Thyroid gland (tissue), 4 donors: ENCODE measurements around the gene COL5A3. TPM values are rescaled to one million over a fixed set of nuclear protein-coding genes. Genes with fewer than 3 reads are reported as not detected.

Experiments used
- DNase-seq, 2 donors: peaks; one replicate each; pipeline ENCODE4 v3.0.0-alpha.2; 2019
- H3K27ac ChIP-seq, 3 donors: fragments of 200-600 bp; sonication (generic); 1 replicate in 2 of 3; 2 replicates in 1 of 3; pipeline ENCODE4 v1.5.1; 2016 to 2019; ENCODE audit warnings: mild to moderate bottlenecking in 1 of 3, moderate library complexity in 1 of 3
- H3K27me3 ChIP-seq: fragments of 200-600 bp; sonication (generic); one replicate; pipeline ENCODE4 v1.5.1; 2019
- H3K36me3 ChIP-seq, 2 donors: fragments of 200-600 bp; sonication (generic); one replicate each; pipeline ENCODE4 v1.5.1; 2016 to 2019
- H3K4me1 ChIP-seq, 2 donors: fragments of 200-600 bp; sonication (generic); one replicate each; pipeline ENCODE4 v1.5.1; 2017 to 2019
- H3K4me3 ChIP-seq, 3 donors: fragments of 200-600 bp; sonication (generic); replicated peaks in 1 of 3; 1 replicate in 2 of 3; 2 replicates in 1 of 3; pipeline ENCODE4 v1.5.1; 2016; ENCODE audit warnings: mild to moderate bottlenecking in 1 of 3
- H3K9me3 ChIP-seq: fragments of 200-600 bp; sonication (generic); one replicate; pipeline ENCODE4 v1.5.1; 2017
- POLR2A ChIP-seq, 2 donors: fragments of 450-650 bp; IDR thresholded peaks; one replicate each; pipeline ENCODE4 v1.6.1; 2017; ENCODE audit warnings: antibody characterized with exemption in 2 of 2, mild to moderate bottlenecking in 2 of 2, moderate library complexity in 1 of 2
- WGBS, 2 donors: methylation state at CpG; one replicate each; pipeline ENCODE4 v1.1.5; 2017; 5-methylcytosine and 5-hydroxymethylcytosine counted together
- intact Hi-C: fragments of 100-400 bp; cut with DNase I; formaldehyde crosslinking; loops from one replicate; pipeline ENCODE4 v1.15.1; 2023
- total RNA-seq, 4 donors: library from RNA; depleted of rRNA; stranded (reverse); fragments of >200 nt; gene quantifications; one replicate each; pipeline ENCODE4 v1.2.3, GENCODE V29; 2016
- TF ChIP-seq, protein P1 (sequence below), 6 experiments: fragments of 200-600 bp in 3 of 6; fragments of 450-650 bp in 3 of 6; sonication (generic) in 3 of 6; IDR thresholded peaks; one replicate each; pipeline ENCODE4 v1.5.1; 2016 to 2019; ENCODE audit warnings: antibody characterized with exemption in 6 of 6, mild to moderate bottlenecking in 2 of 6, inconsistent platforms in 1 of 6, moderate library complexity in 1 of 6

Gene COL5A3
- total RNA-seq, 4 donors from 2014 or later, result 2.0 to 10.1 (median 5.3) TPM

DNA sequence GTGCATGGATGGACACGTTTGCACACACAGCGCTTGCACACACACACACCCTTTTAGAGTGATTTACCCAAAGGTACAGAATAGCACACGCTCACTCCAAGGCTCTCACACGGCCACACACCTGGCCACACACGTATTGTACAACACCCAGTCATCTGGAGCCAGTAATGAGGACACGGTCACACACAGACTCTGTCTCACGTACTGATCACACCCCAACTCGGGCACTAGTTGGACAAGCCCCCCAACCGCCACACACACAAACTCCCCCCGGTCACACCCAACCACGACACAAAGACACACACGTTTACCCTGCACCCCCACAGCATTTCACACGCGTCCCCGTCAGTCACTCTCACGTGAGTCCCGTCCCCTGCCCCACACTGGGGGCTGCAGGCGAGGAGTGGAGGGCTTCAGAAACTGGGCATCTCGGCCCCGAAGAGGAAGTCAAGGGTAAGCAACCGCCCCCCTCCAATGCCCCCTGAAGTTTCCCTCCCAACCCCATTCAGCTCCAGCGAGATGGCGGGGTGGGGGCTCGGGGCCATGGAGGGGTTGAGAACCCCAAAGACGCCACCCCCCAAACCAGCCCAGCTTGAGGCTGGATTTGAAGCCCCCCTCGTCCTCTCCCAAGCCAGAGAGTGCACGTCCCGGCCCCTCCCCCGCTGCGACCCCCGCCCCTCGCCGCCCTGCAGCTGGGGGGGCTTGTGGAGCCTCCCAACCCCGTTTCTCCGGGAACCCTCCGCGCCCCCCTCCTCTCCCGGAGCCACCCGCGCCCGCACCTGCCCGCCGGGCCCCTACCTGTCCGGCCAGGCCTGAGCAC is 74.6 kb downstream of the COL5A3 start:
- Histone ChIP-seq H3K4me3 (peak overlapping the region; percentile 1 to 29 (median 17)), H3K4me1 (peaks cover 18 to 36% of the 10 kb centered on the region in 2 donors), H3K27me3 (no peaks in the 10 kb centered on the region), H3K36me3 (no peaks in the 10 kb centered on the region), H3K27ac (no peak overlapping the region), H3K9me3 (no peaks in the 10 kb centered on the region)
- 0 to 6% methylated on average over 20 to 25 of the region's 44 CpGs for WGBS, 2 donors
- TF ChIP-seq, protein P1, sequence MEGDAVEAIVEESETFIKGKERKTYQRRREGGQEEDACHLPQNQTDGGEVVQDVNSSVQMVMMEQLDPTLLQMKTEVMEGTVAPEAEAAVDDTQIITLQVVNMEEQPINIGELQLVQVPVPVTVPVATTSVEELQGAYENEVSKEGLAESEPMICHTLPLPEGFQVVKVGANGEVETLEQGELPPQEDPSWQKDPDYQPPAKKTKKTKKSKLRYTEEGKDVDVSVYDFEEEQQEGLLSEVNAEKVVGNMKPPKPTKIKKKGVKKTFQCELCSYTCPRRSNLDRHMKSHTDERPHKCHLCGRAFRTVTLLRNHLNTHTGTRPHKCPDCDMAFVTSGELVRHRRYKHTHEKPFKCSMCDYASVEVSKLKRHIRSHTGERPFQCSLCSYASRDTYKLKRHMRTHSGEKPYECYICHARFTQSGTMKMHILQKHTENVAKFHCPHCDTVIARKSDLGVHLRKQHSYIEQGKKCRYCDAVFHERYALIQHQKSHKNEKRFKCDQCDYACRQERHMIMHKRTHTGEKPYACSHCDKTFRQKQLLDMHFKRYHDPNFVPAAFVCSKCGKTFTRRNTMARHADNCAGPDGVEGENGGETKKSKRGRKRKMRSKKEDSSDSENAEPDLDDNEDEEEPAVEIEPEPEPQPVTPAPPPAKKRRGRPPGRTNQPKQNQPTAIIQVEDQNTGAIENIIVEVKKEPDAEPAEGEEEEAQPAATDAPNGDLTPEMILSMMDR (IDR thresholded peaks at IDR 0.05), result no peak
- TF ChIP-seq POLR2A (IDR thresholded peaks at IDR 0.05), result no peak
- DNase-seq, result peak; percentile 25 to 42
- intact Hi-C loops, result loop anchor here (10.0 kb wide), 2 partner anchors 319 to 459 kb away; partner anchors contain the start of gene MRPL4

DNA sequence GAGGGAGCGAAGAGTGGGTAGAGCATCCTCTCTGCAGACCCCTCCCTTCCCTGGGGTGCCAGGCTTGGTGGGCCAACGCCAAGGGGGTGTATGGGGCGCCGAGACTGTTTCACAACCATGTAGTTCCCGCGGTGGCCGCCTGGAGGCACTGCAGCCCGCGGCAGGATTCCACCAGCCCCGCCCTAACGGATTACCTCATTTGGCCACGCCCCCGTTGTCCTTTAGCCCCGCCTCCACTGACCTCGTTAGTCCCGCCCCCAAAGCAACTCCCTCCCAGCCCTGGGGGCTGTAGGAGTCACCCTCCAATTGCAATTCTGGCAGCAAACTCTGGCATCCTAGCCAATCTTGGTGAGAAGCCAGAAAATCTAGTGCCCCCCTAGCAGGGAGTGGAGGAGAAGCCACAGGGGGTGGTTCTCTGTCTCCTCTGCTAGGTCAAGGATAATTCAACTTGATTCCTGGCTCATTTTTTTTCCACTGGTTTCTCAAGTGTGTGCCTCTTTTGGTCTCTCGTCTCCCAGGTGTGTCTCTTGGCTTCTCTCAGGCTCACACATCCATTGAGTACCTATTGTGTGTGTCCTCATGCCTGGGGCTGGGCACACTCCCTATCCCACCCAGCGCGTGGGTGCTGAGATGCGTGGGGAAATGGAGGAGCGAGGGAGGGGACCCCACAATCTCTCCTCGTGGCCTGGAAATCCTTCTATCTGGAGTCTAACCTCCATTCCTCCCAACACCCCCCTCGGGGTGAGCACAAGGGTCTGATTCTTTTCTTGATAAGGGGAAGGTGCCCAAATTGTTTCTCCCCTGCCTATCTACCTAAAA is 76.0 kb downstream of the COL5A3 start:
- DNase-seq, result peak; percentile 84 to 87
- TF ChIP-seq, protein P1 (IDR thresholded peaks at IDR 0.05), result peak; percentile 73 to 95 (median 86)
- no peak for TF ChIP-seq POLR2A (IDR thresholded peaks at IDR 0.05)
- no peak overlapping the region for H3K4me3 ChIP-seq
- no peaks in the 10 kb centered on the region for H3K9me3 ChIP-seq
- H3K27ac ChIP-seq, result peak overlapping the region in 2 of 3 donors; percentile 26 to 50
- intact Hi-C loops, result loop anchor here (5.0 to 10.0 kb wide), 3 partner anchors 68 to 460 kb away; partner anchors contain the start of gene MRPL4
- H3K27me3 ChIP-seq, result no peaks in the 10 kb centered on the region
- WGBS, 2 donors, result 11 to 12% methylated on average over 17 to 23 of the region's 23 CpGs
- H3K4me1 ChIP-seq, result peaks cover 18 to 37% of the 10 kb centered on the region in 2 donors
- no peaks in the 10 kb centered on the region for H3K36me3 ChIP-seq

DNA sequence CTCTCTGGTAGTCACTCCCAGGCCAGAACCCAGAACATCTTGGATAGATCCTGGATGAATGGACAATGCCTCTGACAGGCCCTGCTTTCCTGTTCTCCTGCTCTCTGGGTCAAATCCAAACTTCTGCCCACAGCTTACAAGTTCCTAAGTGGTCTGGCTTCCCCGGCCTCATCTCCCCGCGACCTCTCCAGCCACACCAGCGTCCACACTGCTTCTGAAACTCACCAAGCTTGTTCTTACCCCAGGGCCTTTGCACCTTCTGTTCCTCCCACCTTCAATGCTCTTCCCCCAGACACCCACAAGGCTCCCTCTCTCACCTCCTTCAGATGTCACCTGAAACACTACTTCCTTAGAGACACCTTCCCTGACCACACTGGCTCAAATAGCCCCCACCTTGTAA is 77.5 kb downstream of the COL5A3 start:
- H3K4me3 ChIP-seq, result no peak overlapping the region

DNA sequence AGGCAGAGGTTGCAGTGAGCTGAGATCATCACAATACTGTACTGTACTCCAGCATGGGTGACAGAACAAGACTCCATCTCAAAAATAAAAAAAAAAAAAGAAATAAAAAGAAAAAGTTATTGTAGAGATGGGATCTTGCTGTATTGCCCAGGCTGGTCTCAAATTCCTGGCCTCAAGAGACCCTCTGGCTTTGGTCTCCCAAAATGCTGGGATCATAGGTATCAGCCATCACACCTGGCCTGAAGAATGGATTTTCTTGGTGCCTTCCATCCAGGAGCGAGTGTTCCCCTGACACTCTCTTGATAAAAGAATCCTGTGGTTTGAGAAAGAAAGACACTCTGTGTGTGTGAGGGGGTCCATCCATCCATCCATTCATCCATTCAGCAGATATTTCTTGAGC is 78.7 kb downstream of the COL5A3 start:
- TF ChIP-seq POLR2A (IDR thresholded peaks at IDR 0.05), result no peak
- TF ChIP-seq, protein P1 (IDR thresholded peaks at IDR 0.05), result no peak
- Histone ChIP-seq H3K27ac (no peak overlapping the region), H3K36me3 (no peaks in the 10 kb centered on the region), H3K27me3 (no peaks in the 10 kb centered on the region), H3K9me3 (no peaks in the 10 kb centered on the region), H3K4me3 (no peak overlapping the region), H3K4me1 (peaks cover 18 to 33% of the 10 kb centered on the region in 2 donors)
- WGBS, 2 donors, result 84 to 88% methylated on average over 1 of the region's 1 CpG
- intact Hi-C loops, result loop anchor here (2.0 to 10.0 kb wide), 4 partner anchors 71 to 463 kb away; partner anchors contain the start of gene MRPL4
- no peak for DNase-seq

More for the DNA sequence above, 77.5 kb downstream of the COL5A3 start:
- peaks cover 18 to 37% of the 10 kb centered on the region in 2 donors for H3K4me1 ChIP-seq
- 75 to 88% methylated on average over 4 of the region's 4 CpGs for WGBS, 2 donors
- no peaks in the 10 kb centered on the region for H3K36me3 ChIP-seq
- TF ChIP-seq, protein P1 (IDR thresholded peaks at IDR 0.05), result no peak
- no peak for TF ChIP-seq POLR2A (IDR thresholded peaks at IDR 0.05)
- H3K27me3 ChIP-seq, result no peaks in the 10 kb centered on the region
- H3K9me3 ChIP-seq, result no peaks in the 10 kb centered on the region
- DNase-seq, result no peak
- H3K27ac ChIP-seq, result no peak overlapping the region
- intact Hi-C loops, result loop anchor here (5.0 to 10.0 kb wide), 3 partner anchors 69 to 462 kb away; partner anchors contain the start of gene MRPL4
